GM21367 (cell line): ENCODE measurements around the gene IMP4.
"Not testable (repeated sequence)": the region's sequence is repeated elsewhere in the genome, so short reads cannot be mapped to it uniquely, and the experiment has no call there.

Experiments used
- ATAC-seq: cut with Tn5 transposase; IDR thresholded peaks from one replicate; pipeline ENCODE4 v1.9.1; 2021; ENCODE audit not compliant: unreplicated experiment

Gene IMP4

GRCh38 chr2:130342533-130343275, at the start of gene IMP4:
IMP4 (plus strand) TSS chr2:130342897; CDS start chr2:130342933, 36 bp downstream.
- ATAC-seq = peak; percentile 86

- ATAC-seq = no peak
These were observed 42.3 kb upstream of the IMP4 start for GRCh38 chr2:130300258-130300969.

- ATAC-seq = no peak
These were observed 41.7 kb upstream of the IMP4 start for GRCh38 chr2:130300970-130301348.

GRCh38 chr2:130302164-130302886, 40.4 kb upstream of the IMP4 start:
- no peak for ATAC-seq

GRCh38 chr2:130303169-130303568, 39.5 kb upstream of the IMP4 start:
- ATAC-seq = peak; percentile 78

GRCh38 chr2:130304726-130305125, 38.0 kb upstream of the IMP4 start:
- no peak for ATAC-seq

GRCh38 chr2:130307850-130308249, 34.8 kb upstream of the IMP4 start:
- ATAC-seq = no peak

- ATAC-seq = no peak
These were observed 31.8 kb upstream of the IMP4 start for GRCh38 chr2:130310881-130311280.

GRCh38 chr2:130313812-130314334, 28.8 kb upstream of the IMP4 start:
- ATAC-seq = no peak

- no peak for ATAC-seq
These were observed 28.3 kb upstream of the IMP4 start for GRCh38 chr2:130314377-130314776.

GRCh38 chr2:130316596-130316995, 26.1 kb upstream of the IMP4 start:
- ATAC-seq = no peak

GRCh38 chr2:130318906-130319305, 23.8 kb upstream of the IMP4 start:
- no peak for ATAC-seq

- no peak for ATAC-seq
These were observed 23.2 kb upstream of the IMP4 start for GRCh38 chr2:130319536-130319935.

- ATAC-seq = no peak
These were observed 14.8 kb upstream of the IMP4 start for GRCh38 chr2:130327703-130328527.

GRCh38 chr2:130328710-130329109, 14.0 kb upstream of the IMP4 start:
- ATAC-seq = no peak

- peak; percentile 80 for ATAC-seq
These were observed 10.2 kb upstream of the IMP4 start for GRCh38 chr2:130332271-130333073.

- ATAC-seq = not testable (repeated sequence)
These were observed 9.4 kb upstream of the IMP4 start for GRCh38 chr2:130333253-130333652.

- no peak for ATAC-seq
These were observed 8.7 kb upstream of the IMP4 start for GRCh38 chr2:130334026-130334425.

GRCh38 chr2:130335226-130335625, 7.5 kb upstream of the IMP4 start:
- no peak for ATAC-seq
